ENCODE results near the gene KIZ.

Gene KIZ

GRCh38 chr20:21179757-21180156, 53.9 kb downstream of the KIZ start:
- DNase-seq (ENCODE audit: low spot score): no peak

GRCh38 chr20:21180248-21180647, 54.4 kb downstream of the KIZ start:
- DNase-seq (ENCODE audit: low spot score): no peak

DNA sequence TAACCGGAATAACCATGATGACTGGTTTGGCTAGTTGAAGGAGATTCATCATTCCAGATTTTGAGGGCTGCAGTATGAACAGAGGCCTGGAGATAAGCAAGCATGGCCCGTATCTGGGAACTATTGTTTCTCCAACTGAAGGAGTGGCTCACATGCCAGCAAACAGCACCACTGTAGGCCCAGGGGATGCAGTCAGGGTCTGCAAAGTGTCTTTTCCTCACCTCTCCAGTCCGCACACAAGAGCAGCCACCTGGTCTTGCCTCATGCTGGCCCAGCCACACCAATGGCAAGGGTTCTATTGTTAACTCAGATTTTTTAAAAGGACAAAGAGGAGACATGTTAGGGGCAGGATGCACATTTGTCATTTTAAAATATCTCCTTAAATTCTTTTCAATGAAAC, 55.1 kb downstream of the KIZ start:
- DNase-seq (ENCODE audit: low spot score): no peak

- DNase-seq (ENCODE audit: low spot score): peak; percentile 45
Observed at GRCh38 chr20:21182832-21183563, 57.1 kb downstream of the KIZ start.

DNA sequence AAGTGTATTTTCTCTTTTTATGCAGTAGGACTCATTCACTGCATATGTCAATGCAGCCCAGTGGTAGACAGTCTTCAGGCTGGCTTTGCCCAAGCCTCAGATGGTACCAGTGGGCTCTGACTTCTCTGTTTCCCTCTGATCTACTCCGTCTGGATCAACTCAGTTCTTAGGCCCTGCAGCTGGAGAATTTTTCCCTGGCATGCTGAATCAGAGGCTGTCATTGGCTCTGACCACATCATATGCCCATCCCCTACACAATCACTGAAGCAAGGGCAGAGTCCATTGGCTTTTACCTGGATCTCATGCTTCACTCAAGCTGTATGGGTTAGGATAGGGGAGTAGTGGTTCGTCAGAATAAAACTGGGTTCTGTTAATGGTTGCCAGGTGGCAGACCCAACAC, 57.8 kb downstream of the KIZ start:
- peak; percentile 16 for DNase-seq (ENCODE audit: low spot score)

DNA sequence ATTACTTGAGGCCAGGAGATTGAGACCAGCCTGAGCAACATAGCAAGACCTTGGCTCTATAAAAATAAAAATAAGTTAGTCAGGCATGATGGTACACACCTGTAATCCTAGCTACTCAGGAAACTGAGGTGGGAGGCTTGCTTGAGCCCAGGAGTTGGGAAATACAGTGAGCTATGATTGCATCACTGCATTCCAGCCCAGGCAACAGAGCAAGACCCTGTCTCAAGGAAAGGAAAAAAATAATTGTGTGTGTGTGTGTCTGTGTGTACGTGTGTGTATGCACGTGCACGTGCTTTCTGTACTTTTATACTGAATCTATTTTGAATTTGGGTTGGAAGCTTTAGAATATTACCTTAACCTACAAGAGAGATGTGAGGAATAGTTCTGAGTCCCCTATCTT, 58.9 kb downstream of the KIZ start:
- no peak for DNase-seq (ENCODE audit: low spot score)

- DNase-seq (ENCODE audit: low spot score): no peak
Observed at GRCh38 chr20:21185849-21186248, 60.0 kb downstream of the KIZ start.

GRCh38 chr20:21189761-21190523, 64.1 kb downstream of the KIZ start:
- no peak for DNase-seq (ENCODE audit: low spot score)

DNA sequence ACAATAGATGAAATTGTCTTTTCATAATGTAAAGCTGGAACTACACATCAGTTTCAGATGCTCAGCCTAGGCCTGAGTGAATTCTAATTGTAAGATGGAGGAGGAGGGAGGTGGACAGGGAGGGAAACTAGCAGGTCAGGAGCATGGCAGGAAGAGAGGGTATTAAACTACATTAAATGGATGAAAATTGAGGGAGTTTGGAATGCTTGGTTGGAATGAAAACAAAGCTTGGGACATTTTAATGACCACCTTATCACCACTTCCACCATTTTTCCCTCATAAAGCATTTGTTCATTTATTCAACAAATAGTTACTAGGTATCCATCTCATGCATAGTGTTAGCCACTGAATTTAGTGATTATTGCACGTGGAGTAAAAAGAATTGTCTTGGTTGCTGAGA, 65.0 kb downstream of the KIZ start:
- DNase-seq (ENCODE audit: low spot score): no peak

GRCh38 chr20:21191839-21192238, 66.0 kb downstream of the KIZ start:
- DNase-seq (ENCODE audit: low spot score): no peak

DNA sequence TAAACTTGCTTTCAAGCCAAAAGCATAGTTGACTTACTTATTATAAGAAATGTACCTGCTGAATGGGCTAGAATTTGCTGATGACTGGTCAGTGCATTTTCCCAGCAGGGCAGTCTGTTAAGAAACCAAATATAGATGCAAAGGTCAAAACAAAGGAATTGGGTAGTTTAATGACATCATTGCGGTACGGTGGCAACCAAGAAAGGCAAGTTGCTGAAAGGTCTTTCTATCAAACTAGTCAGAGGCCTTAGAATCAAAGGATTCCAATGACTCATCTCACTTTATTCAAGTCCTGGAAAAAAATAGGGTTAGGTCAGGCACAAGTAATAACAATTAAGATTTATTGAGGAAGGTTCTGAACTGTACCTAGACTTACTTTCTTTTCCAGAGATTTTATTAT, 76.4 kb downstream of the KIZ start:
- no peak for DNase-seq (ENCODE audit: low spot score)

DNA sequence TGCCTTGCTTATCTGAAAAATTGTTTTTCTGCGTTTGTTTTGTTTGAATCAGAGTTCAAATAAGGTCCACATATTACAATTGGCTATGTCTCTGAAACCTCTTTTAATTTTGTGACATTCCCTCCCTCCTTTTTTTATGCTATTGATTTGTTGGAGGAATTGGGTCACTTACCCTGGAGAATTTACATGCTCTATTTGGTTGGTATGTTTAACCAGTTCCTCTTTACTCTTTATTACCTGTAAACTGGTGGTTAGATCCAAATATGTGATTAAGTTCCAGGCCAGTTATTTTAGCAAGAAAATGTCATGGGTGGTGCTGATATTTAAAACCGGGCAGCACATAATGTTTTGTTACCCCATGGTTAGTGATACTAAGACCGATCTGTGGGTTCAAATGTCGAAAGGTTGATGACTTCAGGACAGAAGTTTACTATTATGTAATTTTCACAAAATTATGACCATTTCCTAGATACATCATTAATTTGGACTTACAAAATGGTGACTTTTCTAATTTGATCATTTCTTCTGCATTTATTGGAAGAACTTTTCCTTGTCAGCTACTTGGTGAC, 77.3 kb downstream of the KIZ start:
- no peak for DNase-seq (ENCODE audit: low spot score)

GRCh38 chr20:21206584-21206983, 80.7 kb downstream of the KIZ start:
- no peak for DNase-seq (ENCODE audit: low spot score)

- DNase-seq (ENCODE audit: low spot score): no peak
Observed at GRCh38 chr20:21208999-21209398, 83.1 kb downstream of the KIZ start.

- DNase-seq (ENCODE audit: low spot score): no peak
Observed at GRCh38 chr20:21209668-21210067, 83.8 kb downstream of the KIZ start.

DNA sequence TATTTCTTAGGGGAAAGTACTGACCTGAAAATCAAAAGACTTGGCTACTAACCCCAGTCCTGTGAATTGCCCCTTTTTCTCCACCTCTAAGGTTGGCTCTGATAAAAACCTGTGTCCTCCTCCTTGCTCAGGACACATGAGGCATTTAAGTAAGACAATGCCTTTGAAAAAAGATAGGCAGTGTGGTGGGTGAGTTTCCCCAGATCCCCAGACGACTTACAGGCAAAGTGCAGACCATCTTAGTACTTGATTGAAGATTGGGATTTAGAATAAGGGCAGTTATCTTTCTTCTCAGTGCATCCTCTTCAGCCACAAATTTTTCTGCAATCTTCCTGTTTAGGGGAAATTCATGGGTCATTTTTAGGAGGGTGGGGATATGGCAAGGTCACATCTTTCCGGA, 87.8 kb downstream of the KIZ start:
- DNase-seq (ENCODE audit: low spot score): no peak

GRCh38 chr20:21214431-21214830, 88.5 kb downstream of the KIZ start:
- DNase-seq (ENCODE audit: low spot score): no peak

DNA sequence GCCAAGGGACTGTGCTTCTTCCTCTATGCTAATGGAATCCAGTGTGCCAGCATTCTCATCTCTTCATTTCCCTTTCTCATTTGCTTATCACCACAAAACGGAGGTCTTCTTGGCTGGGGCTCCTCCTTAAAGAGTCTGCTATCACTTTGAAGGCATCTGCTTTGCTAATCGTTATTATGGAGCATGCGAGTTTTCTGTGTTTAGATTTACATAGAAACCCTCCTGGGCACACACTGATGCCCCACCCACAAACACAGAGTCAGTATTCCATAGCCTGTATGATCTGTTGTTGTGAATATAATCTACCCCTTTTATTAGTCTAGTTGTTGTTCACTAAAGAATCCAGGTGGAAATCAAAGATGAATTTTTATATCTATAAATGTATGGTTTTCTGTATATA, 93.8 kb downstream of the KIZ start:
- no peak for DNase-seq (ENCODE audit: low spot score)

DNA sequence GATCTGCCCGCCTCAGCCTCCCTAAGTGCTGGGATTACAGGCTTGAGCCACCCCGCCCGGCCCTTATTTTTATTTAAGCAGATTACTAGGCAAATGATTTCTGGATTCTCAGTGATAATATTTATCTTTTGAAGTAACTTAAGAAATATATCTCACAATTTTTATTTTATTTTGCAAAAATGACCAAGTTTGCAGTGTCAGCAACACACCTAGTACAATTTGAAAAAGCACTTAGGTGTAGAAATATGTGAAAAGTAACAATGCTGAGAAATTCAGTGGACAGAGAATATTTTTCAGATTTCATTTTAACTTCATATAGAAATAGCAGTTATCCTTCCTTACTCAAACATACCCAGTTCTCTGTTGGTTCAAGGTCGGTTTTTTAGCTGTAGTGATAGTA, 98.3 kb downstream of the KIZ start:
- no peak for DNase-seq (ENCODE audit: low spot score)

DNA sequence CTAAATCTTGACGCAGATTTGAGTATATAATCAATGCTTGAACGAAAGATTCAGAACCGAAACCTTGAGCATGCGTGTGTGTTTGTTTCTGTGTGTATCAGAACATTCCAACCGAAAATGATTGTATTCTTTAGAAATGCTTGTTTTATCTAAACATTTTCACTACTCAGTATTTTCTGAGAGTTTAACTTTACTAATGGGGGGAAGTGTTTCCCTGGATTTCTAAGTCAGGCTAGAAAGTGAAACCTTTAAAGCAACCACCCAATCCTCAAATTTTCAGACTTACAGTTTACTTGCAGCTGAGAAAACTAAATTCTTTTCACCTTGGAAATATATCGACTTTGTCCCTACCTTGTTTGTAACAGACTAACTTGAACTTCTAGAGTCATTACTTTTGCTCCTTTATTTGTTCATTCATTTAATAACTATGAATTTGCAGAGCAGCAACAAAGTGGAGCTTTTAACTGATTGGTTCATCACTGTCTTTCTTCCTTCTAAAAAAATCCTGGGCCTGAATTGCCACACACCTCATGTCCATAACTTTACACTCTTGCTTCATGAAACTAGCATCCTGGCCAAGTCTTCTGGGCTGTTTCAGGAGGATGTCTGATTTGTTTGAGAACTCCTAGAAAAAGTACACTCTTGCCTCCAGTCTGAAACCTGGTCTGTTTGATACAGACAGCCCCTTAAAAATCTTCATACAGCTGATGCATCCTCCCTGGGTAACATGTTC, 99.5 kb downstream of the KIZ start:
- peak; percentile 37 for DNase-seq (ENCODE audit: low spot score)

GRCh38 chr20:21228511-21228910, 102.6 kb downstream of the KIZ start:
- no peak for DNase-seq (ENCODE audit: low spot score)

DNA sequence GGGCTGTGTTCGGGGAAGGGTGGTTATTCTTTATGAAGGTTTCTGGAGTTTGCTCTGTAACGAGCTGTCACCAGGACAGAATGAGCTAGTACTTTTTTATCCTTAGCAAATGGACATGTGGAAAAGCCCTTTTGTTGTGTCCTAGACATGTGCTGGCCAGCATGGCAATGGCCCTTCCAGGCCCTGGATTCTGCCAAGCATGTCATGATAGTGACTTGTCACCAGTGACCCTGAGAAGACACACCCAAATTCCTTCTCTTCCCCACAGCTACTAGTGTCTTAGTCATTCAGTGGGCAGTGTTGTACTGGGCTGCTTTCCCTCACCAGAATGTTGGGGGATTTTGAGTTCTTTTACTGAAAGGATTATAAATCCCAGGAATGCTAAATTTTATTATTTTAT, 103.3 kb downstream of the KIZ start:
- DNase-seq (ENCODE audit: low spot score): peak; percentile 24

DNA sequence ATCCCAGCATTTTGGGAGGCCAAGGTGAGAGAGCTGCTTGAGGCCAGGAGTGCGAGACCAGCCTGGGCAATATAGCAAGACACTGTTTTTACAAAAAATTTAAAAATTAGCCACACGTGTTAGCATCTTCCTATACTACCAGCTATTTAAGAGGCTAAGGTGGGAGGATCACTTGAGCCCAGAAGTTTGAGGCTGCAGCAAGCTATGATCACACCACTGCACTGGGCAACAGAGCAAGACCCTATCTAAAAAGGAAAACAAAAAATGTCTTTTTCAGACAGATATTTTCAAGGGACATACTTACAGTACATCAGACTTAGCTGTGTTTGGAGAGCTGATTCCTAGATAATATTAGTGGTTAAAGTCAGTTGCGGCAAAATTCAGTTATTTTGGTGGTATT, 104.3 kb downstream of the KIZ start:
- DNase-seq (ENCODE audit: low spot score): no peak

Data from AG08396 (cell line).